ENCODE measurements around the gene THOC7.

DNA sequence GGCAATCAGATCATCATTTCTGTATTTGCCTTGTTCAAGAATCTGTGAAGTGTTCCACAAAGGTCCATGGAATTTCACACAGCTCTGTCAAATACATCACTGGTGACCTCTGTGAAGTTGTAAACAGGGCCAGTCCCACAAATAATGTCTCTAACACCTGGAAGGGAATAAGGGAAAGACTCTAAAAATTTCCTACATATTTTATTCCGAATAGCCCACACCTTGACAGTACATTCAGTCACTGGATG, 44.5 kb downstream of the THOC7 start, which contains the start of gene C3orf49:
- TF ChIP-seq, protein P1, sequence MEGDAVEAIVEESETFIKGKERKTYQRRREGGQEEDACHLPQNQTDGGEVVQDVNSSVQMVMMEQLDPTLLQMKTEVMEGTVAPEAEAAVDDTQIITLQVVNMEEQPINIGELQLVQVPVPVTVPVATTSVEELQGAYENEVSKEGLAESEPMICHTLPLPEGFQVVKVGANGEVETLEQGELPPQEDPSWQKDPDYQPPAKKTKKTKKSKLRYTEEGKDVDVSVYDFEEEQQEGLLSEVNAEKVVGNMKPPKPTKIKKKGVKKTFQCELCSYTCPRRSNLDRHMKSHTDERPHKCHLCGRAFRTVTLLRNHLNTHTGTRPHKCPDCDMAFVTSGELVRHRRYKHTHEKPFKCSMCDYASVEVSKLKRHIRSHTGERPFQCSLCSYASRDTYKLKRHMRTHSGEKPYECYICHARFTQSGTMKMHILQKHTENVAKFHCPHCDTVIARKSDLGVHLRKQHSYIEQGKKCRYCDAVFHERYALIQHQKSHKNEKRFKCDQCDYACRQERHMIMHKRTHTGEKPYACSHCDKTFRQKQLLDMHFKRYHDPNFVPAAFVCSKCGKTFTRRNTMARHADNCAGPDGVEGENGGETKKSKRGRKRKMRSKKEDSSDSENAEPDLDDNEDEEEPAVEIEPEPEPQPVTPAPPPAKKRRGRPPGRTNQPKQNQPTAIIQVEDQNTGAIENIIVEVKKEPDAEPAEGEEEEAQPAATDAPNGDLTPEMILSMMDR (conservative IDR thresholded peaks at IDR 0.05; ENCODE audit: low read depth, low read length) = no peak
- TF ChIP-seq POLR2A (IDR thresholded peaks at IDR 0.05; ENCODE audit: low read depth, low read length) = no peak
- no peak for TF ChIP-seq MXI1 (IDR thresholded peaks at IDR 0.05; ENCODE audit: borderline replicate concordance, low read depth, low read length)
